ENCODE data around the gene PTPN5.

DNA sequence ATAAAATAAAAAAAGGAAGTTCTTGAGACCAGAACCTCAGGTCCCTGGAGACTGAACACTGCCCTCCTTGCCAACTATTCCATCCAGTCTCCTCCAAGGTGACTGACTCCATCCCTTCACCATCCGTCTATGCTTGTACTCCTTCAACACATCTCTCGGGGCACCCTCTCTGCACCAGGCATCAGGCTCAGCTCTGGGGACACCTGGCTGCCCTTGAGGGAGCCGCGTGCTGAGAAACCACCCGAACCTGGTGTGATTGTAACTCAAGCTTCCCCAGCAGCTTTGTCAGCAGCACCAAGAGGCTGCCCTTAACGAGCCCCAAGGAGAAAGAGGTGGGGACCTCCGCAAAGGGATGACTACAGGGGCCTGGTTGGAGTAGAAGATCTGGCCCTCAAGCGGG lies 1.7 kb downstream of the PTPN5 start:
- no peak for TF ChIP-seq POLR2A (IDR thresholded peaks at IDR 0.05)
- TF ChIP-seq, protein P1, sequence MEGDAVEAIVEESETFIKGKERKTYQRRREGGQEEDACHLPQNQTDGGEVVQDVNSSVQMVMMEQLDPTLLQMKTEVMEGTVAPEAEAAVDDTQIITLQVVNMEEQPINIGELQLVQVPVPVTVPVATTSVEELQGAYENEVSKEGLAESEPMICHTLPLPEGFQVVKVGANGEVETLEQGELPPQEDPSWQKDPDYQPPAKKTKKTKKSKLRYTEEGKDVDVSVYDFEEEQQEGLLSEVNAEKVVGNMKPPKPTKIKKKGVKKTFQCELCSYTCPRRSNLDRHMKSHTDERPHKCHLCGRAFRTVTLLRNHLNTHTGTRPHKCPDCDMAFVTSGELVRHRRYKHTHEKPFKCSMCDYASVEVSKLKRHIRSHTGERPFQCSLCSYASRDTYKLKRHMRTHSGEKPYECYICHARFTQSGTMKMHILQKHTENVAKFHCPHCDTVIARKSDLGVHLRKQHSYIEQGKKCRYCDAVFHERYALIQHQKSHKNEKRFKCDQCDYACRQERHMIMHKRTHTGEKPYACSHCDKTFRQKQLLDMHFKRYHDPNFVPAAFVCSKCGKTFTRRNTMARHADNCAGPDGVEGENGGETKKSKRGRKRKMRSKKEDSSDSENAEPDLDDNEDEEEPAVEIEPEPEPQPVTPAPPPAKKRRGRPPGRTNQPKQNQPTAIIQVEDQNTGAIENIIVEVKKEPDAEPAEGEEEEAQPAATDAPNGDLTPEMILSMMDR (IDR thresholded peaks at IDR 0.05) = no peak
